ENCODE measurements around the gene SRP68. TPM values are rescaled to one million over a fixed set of nuclear protein-coding genes. Genes with fewer than 3 reads are reported as not detected.

SRP68 gene
- total RNA-seq, 2 donors from 2014 or later: 26.2 to 27.7 TPM

GRCh38 chr17:76095943-76096342, 23.6 kb upstream of the SRP68 start:
- no peak for DNase-seq

DNA sequence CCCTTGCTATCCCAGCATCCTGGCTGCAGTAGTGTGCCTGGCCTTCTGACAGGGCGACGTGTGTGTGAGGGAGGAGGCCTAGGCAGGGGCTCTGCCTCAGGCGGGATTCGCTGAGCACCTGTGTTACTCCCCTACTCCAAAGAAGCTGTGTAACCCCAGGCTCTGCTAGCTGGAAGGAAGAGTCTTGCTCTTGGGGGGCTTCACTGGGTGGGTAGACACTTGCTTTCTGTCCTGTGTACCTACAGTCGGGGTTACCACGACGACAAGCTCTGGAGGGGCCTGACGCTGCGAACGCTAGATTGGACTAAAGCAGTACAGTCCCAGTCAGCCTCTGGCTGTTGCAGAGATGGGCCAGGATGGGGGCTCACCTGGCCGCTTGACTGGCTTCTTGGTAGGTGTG, 21.7 kb upstream of the SRP68 start:
- intact Hi-C loops (cut with DNase I): no loop called here
- peaks cover 2 to 33% of the 10 kb centered on the region in 2 donors for H3K36me3 ChIP-seq (replicated peaks in 1 of 2; ENCODE audit: insufficient read depth in 1 of 2, low read depth in 2 of 2)
- ATAC-seq (no peak), DNase-seq (no peak)
- no peaks in the 10 kb centered on the region for H3K27me3 ChIP-seq
- H3K27ac ChIP-seq: no peak overlapping the region
- no peak overlapping the region for H3K4me3 ChIP-seq
- no peaks in the 10 kb centered on the region for H3K9me3 ChIP-seq
- 94% methylated on average over 3 to 10 of the region's 11 CpGs for WGBS, 2 donors
- no peaks in the 10 kb centered on the region for H3K4me1 ChIP-seq
- no peak for TF ChIP-seq POLR2A (IDR thresholded peaks at IDR 0.05)
- TF ChIP-seq, protein P1, sequence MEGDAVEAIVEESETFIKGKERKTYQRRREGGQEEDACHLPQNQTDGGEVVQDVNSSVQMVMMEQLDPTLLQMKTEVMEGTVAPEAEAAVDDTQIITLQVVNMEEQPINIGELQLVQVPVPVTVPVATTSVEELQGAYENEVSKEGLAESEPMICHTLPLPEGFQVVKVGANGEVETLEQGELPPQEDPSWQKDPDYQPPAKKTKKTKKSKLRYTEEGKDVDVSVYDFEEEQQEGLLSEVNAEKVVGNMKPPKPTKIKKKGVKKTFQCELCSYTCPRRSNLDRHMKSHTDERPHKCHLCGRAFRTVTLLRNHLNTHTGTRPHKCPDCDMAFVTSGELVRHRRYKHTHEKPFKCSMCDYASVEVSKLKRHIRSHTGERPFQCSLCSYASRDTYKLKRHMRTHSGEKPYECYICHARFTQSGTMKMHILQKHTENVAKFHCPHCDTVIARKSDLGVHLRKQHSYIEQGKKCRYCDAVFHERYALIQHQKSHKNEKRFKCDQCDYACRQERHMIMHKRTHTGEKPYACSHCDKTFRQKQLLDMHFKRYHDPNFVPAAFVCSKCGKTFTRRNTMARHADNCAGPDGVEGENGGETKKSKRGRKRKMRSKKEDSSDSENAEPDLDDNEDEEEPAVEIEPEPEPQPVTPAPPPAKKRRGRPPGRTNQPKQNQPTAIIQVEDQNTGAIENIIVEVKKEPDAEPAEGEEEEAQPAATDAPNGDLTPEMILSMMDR (IDR thresholded peaks at IDR 0.05): no peak

More at GRCh38 chr17:76095943-76096342, 23.6 kb upstream of the SRP68 start:
- H3K4me1 ChIP-seq: no peaks in the 10 kb centered on the region
- no peaks in the 10 kb centered on the region for H3K9me3 ChIP-seq
- WGBS, 2 donors: 87 to 89% methylated on average over 13 of the region's 13 CpGs
- ATAC-seq: no peak
- peaks cover 0 to 28% of the 10 kb centered on the region in 2 donors for H3K36me3 ChIP-seq (replicated peaks in 1 of 2; ENCODE audit: insufficient read depth in 1 of 2, low read depth in 2 of 2)
- H3K4me3 ChIP-seq: no peak overlapping the region
- TF ChIP-seq, protein P1 (IDR thresholded peaks at IDR 0.05): no peak
- TF ChIP-seq POLR2A (IDR thresholded peaks at IDR 0.05): no peak
- intact Hi-C loops (cut with DNase I): no loop called here
- H3K27me3 ChIP-seq: no peaks in the 10 kb centered on the region
- H3K27ac ChIP-seq: no peak overlapping the region

DNA sequence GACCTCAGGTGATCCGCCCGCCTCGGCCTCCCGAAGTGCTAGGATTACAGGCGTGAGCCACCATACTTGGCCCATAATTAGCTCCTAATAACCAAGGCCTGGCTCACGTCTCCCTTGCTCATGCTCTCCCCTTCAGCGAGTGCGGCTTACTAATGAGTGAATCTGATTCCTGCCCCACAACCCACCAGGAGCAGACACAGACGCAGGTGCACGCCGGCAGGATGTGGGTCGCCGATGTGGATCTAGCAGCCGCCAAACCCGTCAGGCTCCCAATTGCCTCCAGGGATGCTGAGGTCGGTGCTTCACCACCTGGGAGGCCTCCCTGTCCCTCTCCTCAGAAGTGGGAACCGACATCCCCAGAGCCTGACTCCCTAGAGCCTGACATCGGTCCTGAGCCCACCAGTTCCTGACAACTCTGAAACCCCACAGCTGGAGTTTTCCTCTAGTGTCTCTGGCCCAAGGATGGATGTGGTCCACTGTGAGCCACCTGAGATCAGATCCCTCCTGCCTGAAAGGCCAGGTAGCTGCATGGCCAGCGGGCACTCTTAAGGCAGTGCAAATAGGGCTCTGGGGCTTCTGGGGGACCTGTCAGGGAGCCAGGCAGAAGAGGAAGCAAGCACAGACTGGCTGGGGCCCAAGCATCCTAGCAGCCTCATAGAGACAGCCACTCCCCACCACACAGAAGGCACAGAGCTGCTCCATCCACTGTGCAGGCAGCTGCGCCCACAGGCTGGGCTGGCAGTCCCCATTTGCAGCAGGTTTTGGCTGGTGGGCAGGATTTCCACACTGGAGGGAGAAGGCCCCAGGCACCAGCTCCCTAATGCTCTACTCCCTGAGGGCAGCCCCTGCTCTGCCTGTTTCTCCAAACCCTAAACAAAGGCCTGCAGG, 20.5 kb upstream of the SRP68 start:
- Histone ChIP-seq H3K36me3 (replicated peaks in 1 of 2; ENCODE audit: insufficient read depth in 1 of 2, low read depth in 2 of 2) (peaks cover 13 to 46% of the 10 kb centered on the region in 2 donors), H3K4me1 (no peaks in the 10 kb centered on the region), H3K27ac (no peak overlapping the region), H3K9me3 (no peaks in the 10 kb centered on the region), H3K4me3 (no peak overlapping the region), H3K27me3 (no peaks in the 10 kb centered on the region)
- ATAC-seq: no peak
- TF ChIP-seq, protein P1 (IDR thresholded peaks at IDR 0.05): no peak
- no peak for TF ChIP-seq POLR2A (IDR thresholded peaks at IDR 0.05)
- WGBS, 2 donors: 88 to 92% methylated on average over 5 to 19 of the region's 20 CpGs
- DNase-seq: no peak
- intact Hi-C loops (cut with DNase I): no loop called here

- Histone ChIP-seq H3K27ac (no peak overlapping the region), H3K27me3 (no peaks in the 10 kb centered on the region), H3K4me1 (no peaks in the 10 kb centered on the region), H3K9me3 (no peaks in the 10 kb centered on the region), H3K36me3 (replicated peaks in 1 of 2; ENCODE audit: insufficient read depth in 1 of 2, low read depth in 2 of 2) (peaks cover 13 to 53% of the 10 kb centered on the region in 2 donors), H3K4me3 (no peak overlapping the region)
- intact Hi-C loops (cut with DNase I): no loop called here
- TF ChIP-seq POLR2A (IDR thresholded peaks at IDR 0.05): no peak
- ATAC-seq: no peak
- DNase-seq: no peak
- WGBS, 2 donors: 79 to 89% methylated on average over 18 to 23 of the region's 23 CpGs
These were observed 19.4 kb upstream of the SRP68 start for GRCh38 chr17:76091526-76092286.

GRCh38 chr17:76090517-76091129, 18.3 kb upstream of the SRP68 start:
- 92 to 98% methylated on average over 10 to 17 of the region's 17 CpGs for WGBS, 2 donors
- intact Hi-C loops (cut with DNase I): no loop called here
- Histone ChIP-seq H3K27ac (no peak overlapping the region), H3K4me1 (no peaks in the 10 kb centered on the region), H3K9me3 (no peaks in the 10 kb centered on the region), H3K4me3 (no peak overlapping the region), H3K36me3 (replicated peaks in 1 of 2; ENCODE audit: insufficient read depth in 1 of 2, low read depth in 2 of 2) (peaks cover 13 to 54% of the 10 kb centered on the region in 2 donors), H3K27me3 (no peaks in the 10 kb centered on the region)
- TF ChIP-seq POLR2A (IDR thresholded peaks at IDR 0.05): no peak
- TF ChIP-seq, protein P1 (IDR thresholded peaks at IDR 0.05): no peak
- ATAC-seq (no peak), DNase-seq (no peak)

All from body of pancreas (tissue), 4 donors.